H9 (cell line): ENCODE measurements around the gene CC2D1A. TPM values are rescaled to one million over a fixed set of nuclear protein-coding genes. Genes with fewer than 3 reads are reported as not detected.

ENCODE experiments used
- DNase-seq: peaks from one replicate; pipeline ENCODE4 v3.0.0-alpha.2; 2017
- H2AFZ ChIP-seq: one replicate; pipeline ENCODE4 v1.6.1; 2013; ENCODE audit warnings: mild to moderate bottlenecking, low read length, control low read depth, moderate library complexity
- H2AK5ac ChIP-seq: 2 replicates; pipeline ENCODE4 v1.6.1; 2013; ENCODE audit warnings: low read length, control low read depth, mixed read lengths; ENCODE audit not compliant: insufficient read length
- H2BK120ac ChIP-seq: one replicate; pipeline ENCODE4 v1.6.1; 2013; ENCODE audit warnings: low read depth, mild to moderate bottlenecking, low read length, control low read depth, inconsistent platforms; ENCODE audit not compliant: poor library complexity, severe bottlenecking
- H2BK12ac ChIP-seq: 2 replicates; pipeline ENCODE4 v1.6.1; 2013; ENCODE audit warnings: low read length, control low read depth, mixed read lengths, low read depth; ENCODE audit not compliant: insufficient read length
- H2BK15ac ChIP-seq: 2 replicates; pipeline ENCODE4 v1.6.1; 2013; ENCODE audit warnings: low read depth, low read length, control low read depth
- H2BK20ac ChIP-seq: one replicate; pipeline ENCODE4 v1.6.1; 2013; ENCODE audit warnings: low read depth, mild to moderate bottlenecking, low read length, control low read depth, inconsistent platforms; ENCODE audit not compliant: poor library complexity, severe bottlenecking
- H2BK5ac ChIP-seq: 2 replicates; pipeline ENCODE4 v1.6.1; 2013; ENCODE audit warnings: low read length, control low read depth, mixed read lengths; ENCODE audit not compliant: insufficient read length
- H3K14ac ChIP-seq: 2 replicates; pipeline ENCODE4 v1.6.1; 2013; ENCODE audit warnings: low read length, control low read depth; ENCODE audit not compliant: insufficient read depth
- H3K18ac ChIP-seq: 2 replicates; pipeline ENCODE4 v1.6.1; 2013; ENCODE audit warnings: low read depth, mild to moderate bottlenecking, mixed read lengths, low read length, control low read depth; ENCODE audit not compliant: insufficient read length
- H3K23ac ChIP-seq: 2 replicates; pipeline ENCODE4 v1.6.1; 2013; ENCODE audit warnings: low read length, control low read depth, mixed read lengths, low read depth; ENCODE audit not compliant: insufficient read length
- H3K23me2 ChIP-seq: 2 replicates; pipeline ENCODE4 v1.6.1; 2013; ENCODE audit warnings: low read depth, mild to moderate bottlenecking, mixed read lengths, low read length, control low read depth; ENCODE audit not compliant: insufficient read length, poor library complexity, severe bottlenecking
- H3K27ac ChIP-seq: 2 replicates; pipeline ENCODE4 v1.5.1; 2013; ENCODE audit warnings: low read length, control low read depth, mixed read lengths, low read depth; ENCODE audit not compliant: insufficient read length
- H3K27me3 ChIP-seq: 2 replicates; pipeline ENCODE4 v1.6.1; 2013; ENCODE audit warnings: low read length, control low read depth, inconsistent platforms; ENCODE audit not compliant: insufficient read depth
- H3K4ac ChIP-seq: 2 replicates; pipeline ENCODE4 v1.6.1; 2013; ENCODE audit warnings: low read depth, mild to moderate bottlenecking, control low read depth, inconsistent platforms, low read length, moderate library complexity
- H3K4me1 ChIP-seq: 2 replicates; pipeline ENCODE4 v1.6.1; 2013; ENCODE audit warnings: low read length, control low read depth, inconsistent platforms; ENCODE audit not compliant: insufficient read depth
- H3K4me2 ChIP-seq: 2 replicates; pipeline ENCODE4 v1.6.1; 2013; ENCODE audit warnings: low read length, control low read depth, mixed read lengths; ENCODE audit not compliant: insufficient read length, insufficient read depth
- H3K56ac ChIP-seq: 2 replicates; pipeline ENCODE4 v1.6.1; 2013; ENCODE audit warnings: low read depth, mild to moderate bottlenecking, mixed read lengths, low read length, control low read depth; ENCODE audit not compliant: insufficient read length
- H3K79me1 ChIP-seq: 2 replicates; pipeline ENCODE4 v1.6.1; 2013; ENCODE audit warnings: low read depth, mild to moderate bottlenecking, moderate library complexity, low read length, control low read depth, inconsistent platforms; ENCODE audit not compliant: insufficient read depth, poor library complexity, severe bottlenecking
- H3K79me2 ChIP-seq: 2 replicates; pipeline ENCODE4 v1.6.1; 2013; ENCODE audit warnings: low read length, control low read depth, inconsistent platforms; ENCODE audit not compliant: insufficient read depth
- H3K9ac ChIP-seq: 2 replicates; pipeline ENCODE4 v1.6.1; 2013; ENCODE audit warnings: low read length, control low read depth, mixed read lengths; ENCODE audit not compliant: insufficient read length; ENCODE audit errors: extremely low read depth
- H3K9me3 ChIP-seq: one replicate; pipeline ENCODE4 v1.6.1; 2013; ENCODE audit warnings: low read depth, low read length, inconsistent platforms; ENCODE audit not compliant: control insufficient read depth
- H3T11ph ChIP-seq: one replicate; pipeline ENCODE4 v1.6.1; 2013; ENCODE audit warnings: mild to moderate bottlenecking, low read length, control low read depth, inconsistent platforms
- H4K20me1 ChIP-seq: one replicate; pipeline ENCODE4 v1.6.1; 2013; ENCODE audit not compliant: control insufficient read depth, insufficient read length, insufficient read depth
- H4K5ac ChIP-seq: 2 replicates; pipeline ENCODE4 v1.6.1; 2013; ENCODE audit warnings: low read depth, mild to moderate bottlenecking, mixed read lengths, low read length, control low read depth; ENCODE audit not compliant: insufficient read length
- H4K8ac ChIP-seq: replicated peaks from 2 replicates; pipeline ENCODE4 v1.6.1; 2013; ENCODE audit warnings: low read length, control low read depth, mixed read lengths, low read depth; ENCODE audit not compliant: insufficient read length
- H4K91ac ChIP-seq: 2 replicates; pipeline ENCODE4 v1.6.1; 2013; ENCODE audit warnings: low read depth, mild to moderate bottlenecking, moderate library complexity, mixed read lengths, low read length, control low read depth; ENCODE audit not compliant: insufficient read length
- H3K27ac Mint-ChIP-seq, 3 experiments: 2 replicates in 2 of 3; 3 replicates in 1 of 3; pipeline ENCODE4 v1.8.0; 2020 to 2021; ENCODE audit warnings: mixed read lengths in 3 of 3, mild to moderate bottlenecking in 1 of 3, moderate library complexity in 1 of 3
- H3K27me3 Mint-ChIP-seq: 2 replicates; pipeline ENCODE4 v1.8.0; 2021; ENCODE audit warnings: low read depth, mild to moderate bottlenecking, moderate library complexity, mixed read lengths
- H3K36me3 Mint-ChIP-seq, 3 experiments: 2 replicates in 2 of 3; 3 replicates in 1 of 3; pipeline ENCODE4 v1.8.0; 2020 to 2021; ENCODE audit warnings: low read depth in 3 of 3, mixed read lengths in 3 of 3; ENCODE audit not compliant: insufficient read depth in 1 of 3
- H3K4me1 Mint-ChIP-seq, 2 experiments: 2 replicates each; pipeline ENCODE4 v1.8.0; 2020; ENCODE audit warnings: mixed read lengths in 2 of 2
- H3K4me3 Mint-ChIP-seq, 2 experiments: 2 replicates in 1 of 2; 3 replicates in 1 of 2; pipeline ENCODE4 v1.8.0; 2020 to 2021; ENCODE audit warnings: mild to moderate bottlenecking in 2 of 2, mixed read lengths in 2 of 2, moderate library complexity in 1 of 2
- H3K9me3 Mint-ChIP-seq, 2 experiments: 2 replicates in 1 of 2; 3 replicates in 1 of 2; pipeline ENCODE4 v1.8.0; 2020; ENCODE audit warnings: mild to moderate bottlenecking in 2 of 2, mixed read lengths in 2 of 2, moderate library complexity in 1 of 2
- CTCF ChIP-seq: fragments of 200-600 bp; sonication (generic); conservative IDR thresholded peaks from 3 replicates; pipeline ENCODE4 v1.8.0; 2021; ENCODE audit warnings: antibody characterized with exemption, mild to moderate bottlenecking
- WGBS: extraction: QIAGEN DNeasy Blood & Tissue Kit; methylation state at CpG from one replicate; pipeline ENCODE4 v1.1.7; 2013; ENCODE audit warnings: missing lambda C conversion rate, low lambda C conversion rate, mixed read lengths; ENCODE audit not compliant: insufficient read length; ENCODE audit errors: extremely low coverage; 5-methylcytosine and 5-hydroxymethylcytosine counted together
- total RNA-seq: library from RNA; stranded (reverse); gene quantifications from 2 replicates; pipeline ENCODE4 v1.2.1, GENCODE V29; 2021

The CC2D1A gene
- total RNA-seq, 1 experiment from 2014 or later: 48.5 TPM

- Histone ChIP-seq H2BK12ac (no peak overlapping the region), H2AFZ (no peak overlapping the region), H4K91ac (no peak overlapping the region), H3K23me2 (peaks cover 11% of the 10 kb centered on the region), H3K4ac (no peak overlapping the region), H3K18ac (no peak overlapping the region), H3K56ac (no peak overlapping the region), H2BK5ac (no peak overlapping the region), H4K8ac (no peak overlapping the region), H4K20me1 (no peaks in the 10 kb centered on the region), H3K9ac (no peak overlapping the region), H3K27ac (no peak overlapping the region), H3K79me2 (peaks cover 6% of the 10 kb centered on the region; the same call in 1 of the 2 replicates), H3K79me1 (peaks cover 8% of the 10 kb centered on the region), H3T11ph (no peak overlapping the region), H2BK20ac (no peak overlapping the region), H2BK120ac (no peak overlapping the region), H2BK15ac (no peak overlapping the region), H2AK5ac (no peak overlapping the region), H3K9me3 (no peaks in the 10 kb centered on the region), H4K5ac (no peak overlapping the region), H3K4me1 (no peaks in the 10 kb centered on the region), H3K27me3 (no peaks in the 10 kb centered on the region), H3K14ac (no peak overlapping the region), H3K4me2 (no peak overlapping the region), H3K23ac (no peak overlapping the region)
- TF ChIP-seq CTCF: no peak
- WGBS: no CpG with 5 or more reads among the region's 42 CpGs
- H3K27me3 Mint-ChIP-seq: no peaks in the 10 kb centered on the region
- H3K36me3 Mint-ChIP-seq: peaks cover 17 to 54% (median 53%) of the 10 kb centered on the region in 3 experiments; a peak in 6 of 7 replicates
- H3K4me3 Mint-ChIP-seq: no peak overlapping the region
- H3K27ac Mint-ChIP-seq: no peak overlapping the region
- H3K4me1 Mint-ChIP-seq: peaks cover 9 to 12% of the 10 kb centered on the region in 2 experiments
- H3K9me3 Mint-ChIP-seq: no peaks in the 10 kb centered on the region
- no peak for DNase-seq
Measured at GRCh38 chr19:13955662-13956364, 49.8 kb downstream of the CC2D1A start.
